Endothelial cell of umbilical vein (primary cell): Measurements from ENCODE around the gene AMER2. TPM values are rescaled to one million over a fixed set of nuclear protein-coding genes. Genes with fewer than 3 reads are reported as not detected.

ENCODE experiments used
- BruUV-seq: library from RNA; stranded (reverse); fragments of 400-500 nt; replicated peaks from 2 replicates; lab custom pipeline; 2021; lab: Mats Ljungman, UMichigan
- CTCF ChIA-PET: fragments of 300-600, 350-600 bp; sonication (Branson Sonifier 250); formaldehyde crosslinking; loops from one replicate; lab custom pipeline; 2021; ENCODE audit warnings: antibody characterized with exemption, inconsistent platforms; lab: Charles Lee
- POLR2A ChIA-PET: fragments of 300-600, 350-600 bp; sonication (Branson Sonifier 250); formaldehyde crosslinking; loops from one replicate; lab custom pipeline; 2021; ENCODE audit warnings: antibody characterized with exemption, inconsistent platforms; lab: Charles Lee
- DNase-seq: peaks from one replicate; pipeline ENCODE4 v3.0.0-alpha.2; 2011; ENCODE audit warnings: low read depth, low spot score
- FAIRE-seq: peaks from 2 replicates; lab custom pipeline; 2011; peaks lifted over from hg19 to GRCh38; lab: Jason Lieb, UNC
- H2AFZ ChIP-seq: 2 replicates; pipeline ENCODE4 v1.6.0; 2012; ENCODE audit warnings: low read depth, low read length, control low read depth, inconsistent platforms
- H3K27ac ChIP-seq: 2 replicates; pipeline ENCODE4 v1.5.1; 2011; ENCODE audit warnings: low read depth, mild to moderate bottlenecking, control low read depth, low read length, moderate library complexity; ENCODE audit not compliant: insufficient read depth
- H3K27me3 ChIP-seq, 2 experiments: 2 replicates each; pipeline versions ENCODE4 v1.6.0 to v1.6.1; 2011; ENCODE audit warnings: low read length in 2 of 2, mixed read lengths in 1 of 2; ENCODE audit not compliant: control insufficient read depth in 2 of 2, insufficient read depth in 2 of 2
- H3K36me3 ChIP-seq, 2 experiments: 2 replicates in 1 of 2; 3 replicates in 1 of 2; pipeline ENCODE4 v1.5.1; 2011; ENCODE audit warnings: low read length in 2 of 2, mild to moderate bottlenecking in 1 of 2, moderate library complexity in 1 of 2; ENCODE audit not compliant: control insufficient read depth in 2 of 2, insufficient read depth in 2 of 2; ENCODE audit errors: extremely low read depth in 1 of 2
- H3K4me1 ChIP-seq: 3 replicates; pipeline ENCODE4 v1.5.1; 2011; ENCODE audit warnings: mild to moderate bottlenecking, low read length; ENCODE audit not compliant: control insufficient read depth, insufficient read depth; ENCODE audit errors: extremely low read depth
- H3K4me2 ChIP-seq: 2 replicates; pipeline ENCODE4 v1.6.1; 2011; ENCODE audit warnings: low read length, control low read depth, mixed read lengths; ENCODE audit not compliant: insufficient read depth
- H3K4me3 ChIP-seq, 3 experiments: fragments of 200-600 bp in 1 of 3; sonication (generic), shearing (Covaris generic) in 1 of 3; replicated peaks in 1 of 3; 2 replicates each; pipeline ENCODE4 v1.5.1; 2011 to 2016; ENCODE audit warnings: control low read depth in 3 of 3, low read length in 3 of 3, mild to moderate bottlenecking in 2 of 3, inconsistent platforms in 1 of 3, low read depth in 1 of 3, moderate library complexity in 1 of 3; ENCODE audit not compliant: insufficient read depth in 1 of 3
- H3K79me2 ChIP-seq: 2 replicates; pipeline ENCODE4 v1.6.0; 2012; ENCODE audit warnings: low read length, inconsistent platforms; ENCODE audit not compliant: control insufficient read depth, insufficient read depth
- H3K9ac ChIP-seq: replicated peaks from 2 replicates; pipeline ENCODE3; 2011; ENCODE audit warnings: low read length, control low read depth; ENCODE audit not compliant: insufficient read depth; ENCODE audit errors: extremely low read depth
- H3K9me1 ChIP-seq: replicated peaks from 3 replicates; pipeline ENCODE4 v1.6.0; 2011; ENCODE audit warnings: mild to moderate bottlenecking, low read length; ENCODE audit not compliant: control insufficient read depth, insufficient read depth; ENCODE audit errors: extremely low read depth
- H3K9me3 ChIP-seq: replicated peaks from 2 replicates; pipeline ENCODE4 v1.5.1; 2012; ENCODE audit warnings: low read length, inconsistent platforms; ENCODE audit not compliant: control insufficient read depth, insufficient read depth
- H4K20me1 ChIP-seq: replicated peaks from 2 replicates; pipeline ENCODE3; 2011; ENCODE audit warnings: mild to moderate bottlenecking, low read length; ENCODE audit not compliant: control insufficient read depth, insufficient read depth; ENCODE audit errors: extremely low read depth
- EZH2 ChIP-seq: IDR thresholded peaks from 2 replicates; pipeline ENCODE4 v1.6.1; 2012; ENCODE audit warnings: borderline replicate concordance, low read depth, mild to moderate bottlenecking, moderate library complexity, low read length, inconsistent platforms; ENCODE audit not compliant: severe bottlenecking
- FOS ChIP-seq: IDR thresholded peaks from 2 replicates; pipeline ENCODE4 v1.6.1; 2011; ENCODE audit warnings: mild to moderate bottlenecking, low read length, moderate library complexity, borderline replicate concordance; ENCODE audit not compliant: insufficient read depth
- JUN ChIP-seq: IDR thresholded peaks from 2 replicates; pipeline ENCODE4 v1.6.1; 2011; ENCODE audit warnings: borderline replicate concordance, low read depth; ENCODE audit not compliant: insufficient read length, insufficient read depth
- POLR2A ChIP-seq: IDR thresholded peaks from 2 replicates; pipeline ENCODE4 v1.6.1; 2012; ENCODE audit warnings: low read depth, mild to moderate bottlenecking, control low read depth, low read length
- dilution Hi-C: fragments of 300-500 bp; cut with MboI; formaldehyde crosslinking; loops from one replicate; pipeline ENCODE4 v1.15.0; 2019; ENCODE audit warnings: low sequenced_read_pairs; ENCODE audit not compliant: extremely low pct_ligation_motif_present
- intact Hi-C: fragments of 100-400 bp; cut with micrococcal nuclease; formaldehyde crosslinking; loops from one replicate; pipeline ENCODE4 v1.10.0; 2022
- polyA plus RNA-seq, 4 experiments: library from polyadenylated mRNA; depleted of rRNA in 3 of 4; stranded (reverse) in 3 of 4; unstranded in 1 of 4; fragments of >200 nt; gene quantifications; 2 replicates each; pipeline versions ENCODE4 v1.2.1 to v1.2.3, GENCODE V29; 2011 to 2012; ENCODE audit warnings: missing spikeins in 1 of 4
- total RNA-seq: library from RNA; stranded (reverse); gene quantifications from 2 replicates; pipeline ENCODE4 v1.2.3, GENCODE V29; 2021
- TF ChIP-seq, protein P1 (sequence below): IDR thresholded peaks from 2 replicates; pipeline ENCODE4 v1.6.1; 2011; ENCODE audit not compliant: insufficient read depth, insufficient read length

The AMER2 gene
- total and polyA plus RNA-seq, 2 donors (not counting 3 experiments of a cell fraction or from before 2014, with no cell fraction given): not detected

- dilution Hi-C loops (no loop called here), intact Hi-C loops (no loop called here)
- H3K4me2 ChIP-seq: no peak overlapping the region
- H3K4me1 ChIP-seq: no peaks in the 10 kb centered on the region
- peaks cover 0 to 3% of the 10 kb centered on the region in 2 experiments for H3K27me3 ChIP-seq
- BruUV-seq: no TSS peak
- no peaks in the 10 kb centered on the region for H3K79me2 ChIP-seq
- H3K36me3 ChIP-seq: no peaks in the 10 kb centered on the region
- ChIA-PET CTCF (no interaction called here), POLR2A (no interaction called here)
- H3K4me3 ChIP-seq: no peak overlapping the region
- H2AFZ ChIP-seq: no peak overlapping the region
- no peak for TF ChIP-seq JUN
- TF ChIP-seq, protein P1, sequence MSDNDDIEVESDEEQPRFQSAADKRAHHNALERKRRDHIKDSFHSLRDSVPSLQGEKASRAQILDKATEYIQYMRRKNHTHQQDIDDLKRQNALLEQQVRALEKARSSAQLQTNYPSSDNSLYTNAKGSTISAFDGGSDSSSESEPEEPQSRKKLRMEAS: no peak
- TF ChIP-seq POLR2A: no peak
- no peak for TF ChIP-seq FOS
- TF ChIP-seq EZH2: no peak
- no peaks in the 10 kb centered on the region for H4K20me1 ChIP-seq
- no peak for FAIRE-seq
- H3K27ac ChIP-seq: no peak overlapping the region
- H3K9ac ChIP-seq: no peak overlapping the region
- DNase-seq: no peak
- no peaks in the 10 kb centered on the region for H3K9me1 ChIP-seq
- no peaks in the 10 kb centered on the region for H3K9me3 ChIP-seq
Observed at GRCh38 chr13:25180775-25181537, 8.9 kb upstream of the AMER2 start.
